Hepatocyte (in vitro differentiated cells): ENCODE data around the gene NKX1-1. TPM values are rescaled to one million over a fixed set of nuclear protein-coding genes. Genes with fewer than 3 reads are reported as not detected.

Source experiments
- DNase-seq: peaks from one replicate; pipeline ENCODE4 v3.0.0-alpha.2; 2016; ENCODE audit warnings: low spot score
- H2AFZ ChIP-seq: fragments of 200-600 bp; sonication (generic); 2 replicates; pipeline ENCODE4 v1.6.0; 2016; ENCODE audit warnings: antibody characterized with exemption, mild to moderate bottlenecking
- H3K27ac ChIP-seq: fragments of 200-600 bp; sonication (generic); 2 replicates; pipeline ENCODE4 v1.5.1; 2016; ENCODE audit warnings: mild to moderate bottlenecking
- H3K27me3 ChIP-seq: fragments of 200-600 bp; sonication (generic); 2 replicates; pipeline ENCODE4 v1.6.1; 2016
- H3K36me3 ChIP-seq: fragments of 200-600 bp; sonication (generic); replicated peaks from 2 replicates; pipeline ENCODE4 v1.5.1; 2016; ENCODE audit warnings: low read depth; ENCODE audit not compliant: insufficient read depth
- H3K4me1 ChIP-seq: fragments of 200-600 bp; sonication (generic); 2 replicates; pipeline ENCODE4 v1.5.1; 2016; ENCODE audit warnings: mild to moderate bottlenecking, moderate library complexity; ENCODE audit not compliant: insufficient read depth
- H3K4me2 ChIP-seq: fragments of 200-600 bp; sonication (generic); 2 replicates; pipeline ENCODE4 v1.6.0; 2016
- H3K4me3 ChIP-seq: fragments of 200-600 bp; sonication (generic); 2 replicates; pipeline ENCODE4 v1.5.1; 2016; ENCODE audit warnings: mild to moderate bottlenecking
- H3K79me2 ChIP-seq: fragments of 200-600 bp; sonication (generic); 2 replicates; pipeline ENCODE4 v1.6.0; 2017; ENCODE audit warnings: mild to moderate bottlenecking
- H3K9me2 ChIP-seq: fragments of 200-600 bp; sonication (generic); replicated peaks from 2 replicates; pipeline ENCODE4 v1.6.0; 2017; ENCODE audit warnings: mild to moderate bottlenecking; ENCODE audit not compliant: insufficient read depth
- H3K9me3 ChIP-seq: fragments of 200-600 bp; sonication (generic); 2 replicates; pipeline ENCODE4 v1.5.1; 2016; ENCODE audit warnings: low read depth, mild to moderate bottlenecking
- H4K20me1 ChIP-seq: fragments of 200-600 bp; sonication (generic); 2 replicates; pipeline ENCODE4 v1.6.0; 2016; ENCODE audit warnings: mild to moderate bottlenecking; ENCODE audit not compliant: insufficient read depth, poor library complexity, severe bottlenecking
- EZH2 ChIP-seq: fragments of 200-600 bp; sonication (generic); IDR thresholded peaks from 2 replicates; pipeline ENCODE4 v1.6.1; 2016; ENCODE audit warnings: antibody characterized with exemption, mild to moderate bottlenecking, borderline replicate concordance
- EZH2phosphoT487 ChIP-seq: fragments of 200-600 bp; sonication (generic); IDR thresholded peaks from one replicate; pipeline ENCODE4 v1.6.1; 2018; ENCODE audit warnings: antibody characterized with exemption, mild to moderate bottlenecking, low read depth, moderate library complexity; ENCODE audit not compliant: unreplicated experiment, severe bottlenecking
- WGBS: methylation state at CpG from one replicate; pipeline ENCODE4 v1.1.6; 2016; ENCODE audit warnings: low lambda C conversion rate; ENCODE audit errors: missing lambda C conversion rate; 5-methylcytosine and 5-hydroxymethylcytosine counted together
- polyA plus RNA-seq: library from polyadenylated mRNA; unstranded; fragments of >200 nt; fragmentation: Nextera tagmentation; extraction: Ambion mirVana; gene quantifications from 2 replicates; pipeline ENCODE4 v1.2.1, GENCODE V29; 2016
- total RNA-seq: library from RNA; depleted of rRNA; stranded (reverse); fragments of >200 nt; gene quantifications from 2 replicates; pipeline ENCODE4 v1.2.3, GENCODE V29; 2014
- TF ChIP-seq, protein P1 (sequence below): fragments of 200-600 bp; sonication (generic); IDR thresholded peaks from 2 replicates; pipeline ENCODE4 v1.5.1; 2016; ENCODE audit warnings: antibody characterized with exemption, mild to moderate bottlenecking; ENCODE audit not compliant: poor library complexity

The NKX1-1 gene
- total and polyA plus RNA-seq, 2 experiments from 2014 or later: not detected

DNA sequence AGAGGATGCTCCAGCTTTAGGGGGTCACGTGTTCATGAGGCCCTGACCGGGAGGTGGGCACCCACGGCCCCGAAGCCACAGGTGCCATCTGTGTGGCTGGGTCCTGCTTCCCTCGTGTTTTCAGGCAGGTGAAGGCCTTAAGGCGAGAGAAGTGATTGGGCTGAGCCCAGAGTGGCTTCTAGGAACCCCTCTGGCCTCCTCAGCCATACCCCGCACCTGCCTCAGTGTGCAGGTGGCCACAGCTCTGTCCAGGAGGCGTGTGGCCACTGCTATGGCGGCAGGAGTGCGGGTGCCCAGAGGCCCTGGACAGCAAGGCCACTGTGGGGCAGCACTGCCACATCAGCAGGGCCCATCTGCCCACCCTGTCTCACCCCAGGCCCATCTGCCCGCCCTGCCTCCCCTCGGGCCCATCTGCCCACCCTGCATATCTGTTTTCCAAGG is 25.0 kb downstream of the NKX1-1 start:
- H3K4me3 ChIP-seq: no peak overlapping the region
- WGBS: 92% methylated on average over 12 of the region's 12 CpGs
- no peaks in the 10 kb centered on the region for H3K36me3 ChIP-seq

DNA sequence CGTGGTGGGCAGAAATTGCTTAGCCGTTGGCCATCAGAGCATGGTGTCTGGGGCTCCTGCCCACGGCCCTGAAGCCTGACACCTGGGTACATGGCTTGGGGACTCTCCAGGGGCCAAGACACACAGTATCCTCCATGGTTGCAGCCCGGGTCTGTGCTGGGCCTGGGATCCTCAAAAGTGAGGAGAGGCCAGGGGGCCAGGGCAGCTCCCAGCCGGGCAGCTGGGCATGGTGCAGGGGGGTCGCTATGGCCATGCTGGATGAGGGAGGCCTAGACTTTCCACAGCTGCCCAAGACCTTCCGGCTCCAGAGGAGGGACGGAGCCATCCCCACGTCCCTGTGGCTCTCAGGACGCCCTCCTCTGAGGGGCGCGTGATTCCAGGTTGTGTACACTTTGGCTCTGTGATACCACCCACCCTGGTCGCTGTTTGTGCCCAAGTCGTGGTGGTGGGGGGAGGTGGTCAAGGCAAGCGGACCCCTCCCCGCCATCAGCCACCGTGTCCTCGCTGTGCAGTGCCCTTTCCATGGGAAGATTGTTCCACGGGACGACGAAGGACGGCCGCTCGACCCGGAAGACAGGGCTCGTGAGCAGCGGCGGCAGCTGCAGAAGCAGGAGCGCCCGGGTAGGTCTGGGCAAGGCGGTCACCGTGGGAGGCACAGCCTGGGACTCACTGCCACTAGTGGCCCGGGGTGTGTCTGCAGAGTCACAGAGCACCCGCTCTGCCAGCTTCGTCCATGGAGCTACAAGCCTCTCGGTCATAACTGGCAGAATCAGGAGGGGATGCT is 25.7 kb downstream of the NKX1-1 start:
- no peaks in the 10 kb centered on the region for H3K9me2 ChIP-seq
- H2AFZ ChIP-seq: no peak overlapping the region
- TF ChIP-seq EZH2 (no peak), EZH2phosphoT487 (no peak)
- TF ChIP-seq, protein P1, sequence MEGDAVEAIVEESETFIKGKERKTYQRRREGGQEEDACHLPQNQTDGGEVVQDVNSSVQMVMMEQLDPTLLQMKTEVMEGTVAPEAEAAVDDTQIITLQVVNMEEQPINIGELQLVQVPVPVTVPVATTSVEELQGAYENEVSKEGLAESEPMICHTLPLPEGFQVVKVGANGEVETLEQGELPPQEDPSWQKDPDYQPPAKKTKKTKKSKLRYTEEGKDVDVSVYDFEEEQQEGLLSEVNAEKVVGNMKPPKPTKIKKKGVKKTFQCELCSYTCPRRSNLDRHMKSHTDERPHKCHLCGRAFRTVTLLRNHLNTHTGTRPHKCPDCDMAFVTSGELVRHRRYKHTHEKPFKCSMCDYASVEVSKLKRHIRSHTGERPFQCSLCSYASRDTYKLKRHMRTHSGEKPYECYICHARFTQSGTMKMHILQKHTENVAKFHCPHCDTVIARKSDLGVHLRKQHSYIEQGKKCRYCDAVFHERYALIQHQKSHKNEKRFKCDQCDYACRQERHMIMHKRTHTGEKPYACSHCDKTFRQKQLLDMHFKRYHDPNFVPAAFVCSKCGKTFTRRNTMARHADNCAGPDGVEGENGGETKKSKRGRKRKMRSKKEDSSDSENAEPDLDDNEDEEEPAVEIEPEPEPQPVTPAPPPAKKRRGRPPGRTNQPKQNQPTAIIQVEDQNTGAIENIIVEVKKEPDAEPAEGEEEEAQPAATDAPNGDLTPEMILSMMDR: no peak
- no peak for DNase-seq
- H3K36me3 ChIP-seq: no peaks in the 10 kb centered on the region
- H3K4me1 ChIP-seq: no peaks in the 10 kb centered on the region
- H3K4me2 ChIP-seq: no peak overlapping the region
- H3K27ac ChIP-seq: no peak overlapping the region
- H3K9me3 ChIP-seq: no peaks in the 10 kb centered on the region
- H3K79me2 ChIP-seq: no peaks in the 10 kb centered on the region
- no peaks in the 10 kb centered on the region for H4K20me1 ChIP-seq
- no peaks in the 10 kb centered on the region for H3K27me3 ChIP-seq
- WGBS: 95% methylated on average over 36 of the region's 36 CpGs
- H3K4me3 ChIP-seq: no peak overlapping the region

More for the DNA sequence above, 25.0 kb downstream of the NKX1-1 start:
- TF ChIP-seq, protein P1: no peak
- TF ChIP-seq EZH2phosphoT487: no peak
- TF ChIP-seq EZH2: no peak
- Histone ChIP-seq H2AFZ (no peak overlapping the region), H3K79me2 (no peaks in the 10 kb centered on the region), H3K4me1 (no peaks in the 10 kb centered on the region), H3K27me3 (no peaks in the 10 kb centered on the region), H3K27ac (no peak overlapping the region), H3K4me2 (no peak overlapping the region), H4K20me1 (no peaks in the 10 kb centered on the region), H3K9me2 (no peaks in the 10 kb centered on the region), H3K9me3 (no peaks in the 10 kb centered on the region)
- no peak for DNase-seq

DNA sequence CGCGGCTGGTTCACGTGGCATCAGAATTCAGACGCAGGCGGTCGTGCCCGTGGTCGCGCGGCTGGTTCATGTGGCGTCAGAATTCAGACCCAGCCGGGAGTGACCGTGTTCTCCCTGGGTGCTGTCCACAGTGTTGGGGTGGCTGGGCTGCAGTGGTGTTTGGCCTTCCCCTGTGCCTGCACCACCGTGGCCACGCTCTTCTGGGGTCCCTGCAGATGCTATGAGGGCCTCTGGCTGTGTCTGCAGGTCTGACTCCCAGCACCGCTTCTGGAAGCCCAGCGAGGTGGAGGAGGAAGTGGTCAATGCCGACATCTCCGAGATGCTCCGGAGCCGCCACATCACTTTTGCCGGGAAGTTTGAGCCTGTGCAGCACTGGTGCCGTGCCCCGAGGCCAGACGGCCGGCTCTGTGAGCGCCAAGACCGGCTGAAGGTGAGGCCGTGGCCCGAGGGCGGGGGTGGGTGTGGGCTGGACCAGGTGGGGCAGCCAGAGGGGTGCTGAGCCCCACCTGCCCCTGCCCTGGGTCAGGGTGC is 26.4 kb downstream of the NKX1-1 start:
- H2AFZ ChIP-seq: no peak overlapping the region

More for the DNA sequence above, 26.4 kb downstream of the NKX1-1 start:
- H3K79me2 ChIP-seq: no peaks in the 10 kb centered on the region
- H3K4me2 ChIP-seq: no peak overlapping the region
- no peaks in the 10 kb centered on the region for H3K9me2 ChIP-seq
- 97% methylated on average over 28 of the region's 31 CpGs for WGBS
- no peaks in the 10 kb centered on the region for H3K9me3 ChIP-seq
- no peaks in the 10 kb centered on the region for H3K36me3 ChIP-seq
- no peak for DNase-seq
- H3K27ac ChIP-seq: no peak overlapping the region
- no peaks in the 10 kb centered on the region for H3K4me1 ChIP-seq
- no peaks in the 10 kb centered on the region for H4K20me1 ChIP-seq
- H3K4me3 ChIP-seq: no peak overlapping the region
- no peaks in the 10 kb centered on the region for H3K27me3 ChIP-seq
- TF ChIP-seq EZH2phosphoT487 (no peak), EZH2 (no peak)
- TF ChIP-seq, protein P1: no peak
